KBM-7 (cell line): ENCODE measurements around the gene CADM1.

Source experiments
- DNase-seq: peaks from one replicate; pipeline ENCODE4 v3.0.0-alpha.2; 2015
- in situ Hi-C: fragments of 300-500 bp; cut with MboI; formaldehyde crosslinking; loops from 2 replicates; pipeline ENCODE4 v1.14.3; 2020; ENCODE audit warnings: low sequenced_read_pairs, low pct_unique_long_range_greater_than_20kb, mixed read lengths

CADM1 gene

GRCh38 chr11:115340874-115341273, 163.3 kb downstream of the CADM1 start:
- in situ Hi-C loops = loop anchor here (25.0 kb wide), 1 partner anchor 946 kb away; no protein-coding TSS in a partner anchor
- no peak for DNase-seq

GRCh38 chr11:115338476-115338875, 165.7 kb downstream of the CADM1 start:
- in situ Hi-C loops = loop anchor here (25.0 kb wide), 1 partner anchor 949 kb away; no protein-coding TSS in a partner anchor
- no peak for DNase-seq

GRCh38 chr11:115334932-115335788, 169.1 kb downstream of the CADM1 start:
- DNase-seq = peak; percentile 16
- in situ Hi-C loops = loop anchor here (25.0 kb wide), 1 partner anchor 952 kb away; no protein-coding TSS in a partner anchor

GRCh38 chr11:115333949-115334348, 170.3 kb downstream of the CADM1 start:
- in situ Hi-C loops = loop anchor here (25.0 kb wide), 1 partner anchor 953 kb away; no protein-coding TSS in a partner anchor
- no peak for DNase-seq

- in situ Hi-C loops = loop anchor here (25.0 kb wide), 1 partner anchor 954 kb away; no protein-coding TSS in a partner anchor
- no peak for DNase-seq
These were observed 171.1 kb downstream of the CADM1 start for GRCh38 chr11:115333121-115333520.

GRCh38 chr11:115330684-115331482, 173.3 kb downstream of the CADM1 start:
- no peak for DNase-seq
- in situ Hi-C loops = loop anchor here (25.0 kb wide), 1 partner anchor 956 kb away; no protein-coding TSS in a partner anchor

- in situ Hi-C loops = loop anchor here (25.0 kb wide), 1 partner anchor 961 kb away; no protein-coding TSS in a partner anchor
- no peak for DNase-seq
These were observed 177.7 kb downstream of the CADM1 start for GRCh38 chr11:115326526-115326925.

- in situ Hi-C loops = loop anchor here (25.0 kb wide), 1 partner anchor 962 kb away; no protein-coding TSS in a partner anchor
- no peak for DNase-seq
These were observed 178.7 kb downstream of the CADM1 start for GRCh38 chr11:115325523-115325922.

- in situ Hi-C loops = loop anchor here (25.0 kb wide), 1 partner anchor 962 kb away; no protein-coding TSS in a partner anchor
These were observed 179.4 kb downstream of the CADM1 start for GRCh38 chr11:115324581-115325432.

GRCh38 chr11:115322553-115323203, 181.5 kb downstream of the CADM1 start:
- DNase-seq = no peak
- in situ Hi-C loops = no loop called here

More at GRCh38 chr11:115324581-115325432, 179.4 kb downstream of the CADM1 start:
- DNase-seq = peak; percentile 57

GRCh38 chr11:115321605-115322289, 182.5 kb downstream of the CADM1 start:
- DNase-seq = no peak
- in situ Hi-C loops = no loop called here

GRCh38 chr11:115317277-115318185, 186.7 kb downstream of the CADM1 start:
- in situ Hi-C loops = no loop called here

GRCh38 chr11:115316696-115317095, 187.5 kb downstream of the CADM1 start:
- DNase-seq = no peak
- in situ Hi-C loops = no loop called here

More at GRCh38 chr11:115317277-115318185, 186.7 kb downstream of the CADM1 start:
- no peak for DNase-seq

GRCh38 chr11:115314330-115314920, 189.8 kb downstream of the CADM1 start:
- no peak for DNase-seq
- in situ Hi-C loops = no loop called here

- in situ Hi-C loops = no loop called here
- no peak for DNase-seq
These were observed 190.9 kb downstream of the CADM1 start for GRCh38 chr11:115313224-115313838.

GRCh38 chr11:115311949-115312348, 192.3 kb downstream of the CADM1 start:
- in situ Hi-C loops = no loop called here
- no peak for DNase-seq
